PC-3 (cell line): Measurements from ENCODE around the gene DNM3.

Source experiments
- EZH2 ChIP-seq: fragments of 300-600 bp; sonication (generic); IDR thresholded peaks from one replicate; pipeline ENCODE4 v1.6.1; 2017; ENCODE audit warnings: antibody characterized with exemption, mild to moderate bottlenecking, low read length; ENCODE audit not compliant: unreplicated experiment
- TF ChIP-seq, protein P1 (sequence below): fragments of 300-600 bp; sonication (generic); conservative IDR thresholded peaks from 2 replicates; pipeline ENCODE4 v1.5.1; 2017; ENCODE audit warnings: antibody characterized with exemption, low read depth, mild to moderate bottlenecking, low read length

DNA sequence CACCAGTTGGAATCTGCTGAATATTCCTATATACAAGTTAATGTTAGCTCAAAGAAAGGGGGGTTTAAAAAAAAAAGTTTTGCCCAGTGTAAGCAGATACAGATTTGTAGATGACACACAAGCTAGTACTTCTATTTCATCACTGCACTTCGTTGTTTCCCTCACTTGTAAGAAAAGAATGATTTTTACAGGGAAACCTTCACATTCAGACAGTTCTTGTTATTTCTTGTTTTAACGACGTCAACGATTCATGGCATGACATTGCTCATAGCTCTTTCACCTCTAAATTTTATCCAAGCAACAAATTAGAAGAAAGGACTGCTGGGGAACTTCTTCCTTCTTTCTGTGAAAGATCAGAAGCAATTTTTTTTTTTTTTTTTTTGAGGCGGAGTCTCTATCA is 553.5 kb downstream of the DNM3 start:
- TF ChIP-seq, protein P1, sequence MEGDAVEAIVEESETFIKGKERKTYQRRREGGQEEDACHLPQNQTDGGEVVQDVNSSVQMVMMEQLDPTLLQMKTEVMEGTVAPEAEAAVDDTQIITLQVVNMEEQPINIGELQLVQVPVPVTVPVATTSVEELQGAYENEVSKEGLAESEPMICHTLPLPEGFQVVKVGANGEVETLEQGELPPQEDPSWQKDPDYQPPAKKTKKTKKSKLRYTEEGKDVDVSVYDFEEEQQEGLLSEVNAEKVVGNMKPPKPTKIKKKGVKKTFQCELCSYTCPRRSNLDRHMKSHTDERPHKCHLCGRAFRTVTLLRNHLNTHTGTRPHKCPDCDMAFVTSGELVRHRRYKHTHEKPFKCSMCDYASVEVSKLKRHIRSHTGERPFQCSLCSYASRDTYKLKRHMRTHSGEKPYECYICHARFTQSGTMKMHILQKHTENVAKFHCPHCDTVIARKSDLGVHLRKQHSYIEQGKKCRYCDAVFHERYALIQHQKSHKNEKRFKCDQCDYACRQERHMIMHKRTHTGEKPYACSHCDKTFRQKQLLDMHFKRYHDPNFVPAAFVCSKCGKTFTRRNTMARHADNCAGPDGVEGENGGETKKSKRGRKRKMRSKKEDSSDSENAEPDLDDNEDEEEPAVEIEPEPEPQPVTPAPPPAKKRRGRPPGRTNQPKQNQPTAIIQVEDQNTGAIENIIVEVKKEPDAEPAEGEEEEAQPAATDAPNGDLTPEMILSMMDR: no peak
- no peak for TF ChIP-seq EZH2
